GM18507 (cell line): ENCODE measurements around the gene THSD7B.

Source experiments
- DNase-seq: peaks from one replicate; pipeline ENCODE4 v3.0.0; 2011; ENCODE audit warnings: low read depth; ENCODE audit not compliant: insufficient read length; ENCODE audit errors: extremely low spot score
- FAIRE-seq: peaks from 2 replicates; lab custom pipeline; 2011; peaks lifted over from hg19 to GRCh38; lab: Jason Lieb, UNC

Gene THSD7B

DNA sequence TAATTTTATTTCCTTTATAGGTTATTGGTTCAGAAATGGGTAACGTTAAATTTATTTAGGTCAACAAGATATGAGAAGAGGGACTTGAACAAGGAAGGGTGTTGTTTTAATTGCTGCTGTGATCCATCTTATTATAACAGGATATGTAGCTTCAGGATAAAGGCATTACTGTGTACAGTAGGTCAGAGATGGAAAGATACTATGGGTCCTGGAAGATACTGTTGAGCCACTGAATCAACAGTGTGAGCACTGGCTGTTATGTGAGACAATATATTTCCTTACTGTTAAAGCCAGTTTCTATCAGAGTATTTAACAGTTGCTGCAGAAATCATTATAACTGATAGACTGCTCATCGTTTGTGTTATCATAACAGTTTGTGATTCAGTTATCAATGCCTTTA, 414.7 kb downstream of the THSD7B start:
- no peak for DNase-seq
- FAIRE-seq, result no peak

DNA sequence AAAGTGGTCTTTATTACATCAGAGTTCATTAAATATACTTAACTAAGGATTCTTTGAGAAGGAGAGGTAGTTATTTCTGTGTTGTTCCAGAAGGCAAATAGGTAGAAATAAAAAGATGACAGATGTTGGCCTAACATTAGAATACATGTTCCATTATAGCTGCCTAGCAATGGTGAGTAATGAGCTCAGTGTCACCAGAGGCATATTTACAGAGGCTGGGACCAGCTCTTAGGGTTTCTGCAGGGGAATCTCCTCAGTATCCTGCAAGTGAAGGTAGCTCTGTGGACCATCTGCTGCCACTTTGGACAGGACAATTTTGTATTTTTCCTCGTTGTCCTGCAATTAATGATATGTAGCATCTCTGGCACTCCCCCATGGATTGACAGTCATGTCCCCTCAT, 416.0 kb downstream of the THSD7B start:
- DNase-seq (no peak), FAIRE-seq (no peak)

DNA sequence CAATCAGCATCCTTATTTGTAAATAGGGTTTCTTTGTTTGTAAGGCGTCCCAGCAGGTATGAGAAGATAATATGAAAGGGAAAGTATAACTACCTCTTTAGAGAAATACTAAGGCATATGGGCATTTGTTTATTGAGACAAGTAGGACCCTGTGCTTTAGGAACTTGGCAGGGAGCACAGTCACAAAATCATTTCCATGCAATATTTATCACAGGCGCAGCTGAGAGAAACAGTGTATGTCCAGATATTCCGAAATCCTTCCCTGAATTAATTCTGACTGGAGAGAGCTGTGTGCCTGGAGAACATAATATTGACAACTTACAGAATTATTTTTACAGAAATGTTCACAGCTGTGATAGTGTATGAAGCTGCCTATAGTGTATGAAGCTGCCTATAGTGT, 416.7 kb downstream of the THSD7B start:
- FAIRE-seq (no peak), DNase-seq (no peak)

DNA sequence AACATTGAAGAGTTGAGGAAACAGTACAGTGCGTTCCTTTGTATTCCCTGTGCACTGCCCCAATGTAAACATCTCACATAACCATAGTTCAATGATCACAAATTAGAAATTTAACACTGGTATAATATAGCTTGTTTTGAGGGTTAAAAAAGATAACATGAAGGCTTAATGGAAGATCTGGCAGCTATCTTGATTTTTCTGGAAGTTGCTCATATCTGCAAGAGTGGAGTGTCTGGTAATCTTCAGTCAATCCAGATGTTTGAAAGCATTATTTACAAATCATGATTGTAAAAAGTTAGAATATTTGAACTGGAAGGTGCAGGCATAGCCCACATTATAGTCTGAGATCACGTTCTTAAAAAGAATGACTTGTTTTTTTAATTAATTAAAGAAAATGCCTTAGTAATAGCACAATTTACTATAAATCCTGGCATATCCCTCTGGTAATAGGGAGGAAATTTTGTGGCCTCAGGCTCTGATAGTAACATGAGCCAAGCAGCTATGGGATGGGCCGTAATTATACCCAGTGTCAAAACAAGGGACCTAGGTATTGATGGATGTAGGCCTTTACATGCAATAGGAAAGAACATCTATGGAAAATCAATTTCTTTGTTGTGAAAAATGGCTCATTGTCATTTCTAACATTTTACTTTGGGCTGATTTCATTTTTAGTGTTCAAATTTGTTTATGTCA, 418.0 kb downstream of the THSD7B start:
- no peak for FAIRE-seq
- DNase-seq, result no peak

DNA sequence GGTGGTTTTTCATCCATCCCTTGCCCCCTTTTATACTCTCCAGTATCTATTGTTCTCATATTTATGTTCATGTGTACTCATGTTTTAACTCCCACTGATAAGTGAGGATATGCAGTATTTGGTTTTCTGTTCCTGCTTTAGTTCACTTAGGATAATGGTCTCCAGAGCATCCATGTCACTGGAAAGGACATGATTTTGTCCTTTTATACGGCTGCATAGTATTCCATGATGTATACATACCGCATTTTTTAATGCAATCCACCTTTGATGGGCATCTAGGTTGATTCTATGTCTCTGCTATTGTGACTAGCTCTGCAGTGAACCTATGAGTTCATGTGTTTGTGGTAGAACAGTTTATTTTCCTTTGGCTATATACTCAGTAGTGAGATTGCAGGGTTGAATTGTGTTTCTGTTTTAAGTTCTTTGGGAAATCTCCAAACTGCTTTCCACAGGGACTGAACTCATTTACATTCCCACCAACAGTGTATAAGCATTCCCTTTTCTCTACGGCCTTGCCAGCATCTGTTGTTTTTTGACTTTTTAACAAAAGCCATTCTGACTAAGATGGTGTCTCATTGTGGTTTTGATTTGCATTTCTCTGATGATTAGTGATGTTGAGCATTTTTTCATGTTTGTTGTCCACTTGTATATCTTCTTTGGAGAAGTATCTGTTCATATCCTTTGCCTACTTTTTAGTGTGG, 420.2 kb downstream of the THSD7B start:
- FAIRE-seq (no peak), DNase-seq (no peak)

DNA sequence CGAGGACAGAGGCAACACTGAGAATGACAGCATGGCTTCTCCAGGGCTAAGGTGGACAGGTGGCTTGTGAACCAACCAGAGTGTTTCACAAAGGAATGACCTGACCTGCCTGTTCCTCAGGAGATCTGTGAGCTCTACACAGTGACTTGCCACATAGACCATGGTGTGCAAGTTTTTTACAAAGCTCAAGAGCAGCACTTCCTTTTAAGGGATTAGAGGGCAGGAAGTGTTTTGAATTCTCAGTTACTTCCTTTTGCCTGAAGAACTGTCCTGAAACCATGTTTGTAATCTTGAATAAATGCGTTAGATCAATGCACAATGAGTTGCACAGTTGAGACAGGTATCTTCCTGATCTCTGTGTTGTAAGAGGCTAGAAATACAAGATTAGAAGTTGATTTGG, 421.9 kb downstream of the THSD7B start:
- FAIRE-seq, result no peak

DNA sequence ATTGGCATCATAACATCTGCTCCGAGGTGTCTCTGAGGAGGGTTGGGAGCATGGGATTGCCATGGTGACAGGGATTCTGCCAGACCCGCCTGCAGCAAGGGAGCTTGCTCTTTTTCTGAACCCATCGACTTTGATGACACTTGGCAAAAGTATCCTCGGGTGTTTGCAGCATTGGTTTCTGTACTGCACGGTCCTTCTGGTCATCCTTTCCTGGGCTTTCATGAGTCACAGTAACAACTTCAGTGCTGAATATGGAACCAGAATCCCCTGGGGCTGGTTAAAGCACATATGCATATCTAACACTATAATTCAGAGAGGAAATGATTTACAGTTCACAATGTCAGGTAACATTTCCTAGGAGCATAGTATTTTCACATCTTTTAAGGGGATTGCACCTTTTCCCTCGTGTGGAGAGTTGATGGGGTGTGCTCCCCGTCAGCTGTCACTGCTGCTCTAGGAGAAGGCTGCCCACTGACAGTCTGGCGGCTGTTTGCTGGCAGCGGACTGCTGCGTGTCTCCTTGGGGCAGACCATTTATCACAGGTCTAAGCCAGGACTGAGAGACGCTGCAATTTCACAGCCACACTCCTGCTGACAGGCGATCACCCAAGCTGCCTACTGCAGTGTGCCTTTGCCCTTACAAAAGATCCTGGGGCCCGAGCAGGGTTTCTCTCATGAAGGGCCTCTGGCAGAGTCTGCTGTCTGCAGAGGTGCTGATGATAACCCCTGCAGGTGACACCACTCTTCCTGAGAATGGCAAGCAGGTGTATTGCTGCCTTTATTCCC, 425.3 kb downstream of the THSD7B start:
- no peak for DNase-seq

More for the DNA sequence above, 421.9 kb downstream of the THSD7B start:
- DNase-seq, result no peak

DNA sequence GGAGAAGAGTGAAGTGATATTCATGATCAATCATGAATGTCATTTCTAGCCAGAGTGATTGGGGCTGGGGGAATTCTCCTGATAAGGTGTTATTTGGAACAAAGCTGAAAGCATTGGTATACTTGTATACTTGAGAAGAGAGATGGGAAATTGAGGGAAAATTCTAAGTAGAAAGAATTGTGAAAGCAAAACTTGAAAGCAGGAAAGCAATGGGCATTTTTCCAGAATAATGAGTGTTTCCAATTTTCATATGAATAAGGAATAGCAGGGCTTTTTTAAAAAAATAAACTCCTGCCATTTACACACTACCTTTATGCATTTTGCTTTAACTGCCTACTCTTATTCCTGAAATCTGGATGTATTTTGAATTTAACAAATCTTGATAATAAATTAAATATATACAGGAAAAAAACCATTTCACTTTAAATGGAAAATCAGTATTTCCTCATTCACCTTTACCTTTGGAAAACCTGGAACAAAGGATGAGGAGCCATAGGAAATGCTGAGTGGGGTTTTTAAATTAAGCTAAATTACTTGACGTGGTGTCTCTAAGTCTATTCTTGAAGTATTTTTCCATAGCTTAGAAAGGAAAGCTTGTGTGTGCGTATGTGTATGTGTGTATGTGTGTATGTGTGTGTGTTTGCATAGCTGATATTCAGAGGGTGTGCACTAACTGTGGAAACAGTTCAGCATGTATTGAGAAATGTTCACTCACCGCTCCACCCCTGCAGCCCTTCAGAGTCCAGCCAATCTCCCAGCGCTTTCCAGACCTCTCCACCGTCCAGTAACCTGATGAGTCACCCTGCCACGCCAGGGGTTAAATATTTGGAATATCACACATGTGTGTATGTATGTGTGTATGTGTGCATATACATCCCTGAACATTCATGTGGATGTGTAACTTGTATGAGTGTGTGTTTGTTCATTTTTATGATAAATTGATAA, 427.3 kb downstream of the THSD7B start:
- FAIRE-seq, result no peak
- DNase-seq, result no peak

More for the DNA sequence above, 425.3 kb downstream of the THSD7B start:
- no peak for FAIRE-seq

DNA sequence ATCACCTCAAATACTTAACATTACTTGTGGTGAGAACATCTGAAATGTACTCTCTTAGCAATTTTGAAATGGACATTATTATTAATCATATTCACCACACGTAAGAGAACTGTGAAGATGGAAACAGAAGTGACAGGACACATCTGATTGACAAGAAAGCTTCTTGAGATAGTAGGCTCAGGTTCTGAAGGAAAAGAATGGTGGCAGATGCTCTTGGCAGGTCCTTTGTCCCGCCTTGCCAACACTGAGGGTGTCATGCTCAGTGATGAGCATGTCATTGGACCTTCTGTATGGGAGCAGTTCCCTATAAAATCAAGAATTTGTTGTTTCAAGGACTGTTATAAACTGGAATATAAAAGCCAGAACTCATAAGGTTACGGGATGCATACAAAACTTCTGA, 428.1 kb downstream of the THSD7B start:
- FAIRE-seq (no peak), DNase-seq (no peak)

DNA sequence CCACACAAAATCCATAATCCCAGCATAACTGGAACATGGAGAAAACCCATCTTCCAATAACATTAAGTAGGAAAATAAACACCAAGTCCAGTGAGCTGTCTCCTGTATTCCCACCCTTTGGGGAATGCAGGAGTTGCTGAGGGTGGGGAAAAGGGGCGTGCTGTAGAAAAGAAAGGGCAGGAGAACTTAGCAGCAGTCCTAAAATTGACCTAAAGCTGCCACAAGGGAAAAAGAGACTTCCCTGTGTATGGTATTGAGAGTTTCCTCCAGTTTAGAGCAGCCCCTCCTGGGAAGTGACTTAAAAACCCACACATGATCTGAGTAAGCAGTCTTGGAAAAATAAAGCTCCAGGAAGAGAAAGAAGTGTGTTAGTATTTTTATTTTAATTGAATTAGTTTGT, 428.8 kb downstream of the THSD7B start:
- FAIRE-seq (no peak), DNase-seq (no peak)

DNA sequence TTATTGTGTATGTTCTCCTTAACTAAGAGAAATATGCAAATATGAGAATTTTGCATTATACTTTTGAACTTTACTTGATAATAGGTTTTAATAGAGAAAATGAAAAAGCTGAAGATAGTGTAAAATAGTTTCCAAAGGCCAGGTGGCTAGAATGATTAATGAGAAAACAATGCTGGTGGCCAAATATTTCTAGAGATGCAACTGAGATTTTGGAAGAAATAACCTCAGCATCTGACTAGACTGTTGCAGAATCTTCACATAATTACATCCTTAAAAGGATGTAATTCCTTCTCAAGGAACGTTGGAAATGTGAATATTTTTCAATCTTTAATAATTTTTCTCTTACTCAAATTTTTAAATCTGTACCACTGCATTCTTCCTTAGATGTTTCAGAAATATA, 434.4 kb downstream of the THSD7B start:
- DNase-seq (no peak), FAIRE-seq (no peak)

DNA sequence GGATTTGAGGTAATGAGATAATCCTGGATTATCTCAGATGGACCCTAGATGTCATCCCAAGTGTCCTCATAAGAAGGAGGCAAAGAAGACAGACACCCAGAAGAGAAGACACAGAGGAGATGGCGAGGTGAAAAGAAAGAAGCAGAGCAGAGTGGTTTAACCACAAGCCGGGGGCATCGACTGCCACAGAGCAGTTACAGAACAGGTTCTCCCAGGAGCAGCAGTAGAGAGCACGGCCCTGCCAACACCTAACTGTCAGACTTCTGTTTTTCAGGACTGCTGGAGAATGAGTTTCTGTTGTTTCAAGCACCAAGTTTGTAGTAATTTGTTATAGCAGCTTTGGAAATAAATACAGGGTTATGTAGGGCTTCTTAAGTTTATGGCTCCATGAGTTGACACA, 437.0 kb downstream of the THSD7B start:
- FAIRE-seq (no peak), DNase-seq (no peak)

DNA sequence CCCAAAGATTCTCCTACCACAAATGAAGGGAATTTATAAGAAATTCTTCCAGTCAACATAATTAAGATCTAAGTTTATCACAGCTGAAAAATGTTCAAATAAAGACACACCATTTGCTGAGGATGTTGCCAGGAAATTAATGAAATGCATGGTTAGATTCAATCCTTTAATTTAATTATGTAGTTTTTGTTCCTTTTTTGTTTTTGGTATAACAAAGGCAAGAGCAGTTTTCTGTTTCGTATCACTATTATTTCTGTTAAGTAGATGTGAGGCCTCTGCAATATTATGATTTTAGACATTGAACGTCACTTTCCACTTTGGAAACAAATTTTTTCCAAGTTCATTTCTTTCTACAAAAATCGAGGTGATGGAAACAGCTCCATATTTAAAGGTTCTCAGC, 440.0 kb downstream of the THSD7B start:
- no peak for FAIRE-seq
- no peak for DNase-seq

DNA sequence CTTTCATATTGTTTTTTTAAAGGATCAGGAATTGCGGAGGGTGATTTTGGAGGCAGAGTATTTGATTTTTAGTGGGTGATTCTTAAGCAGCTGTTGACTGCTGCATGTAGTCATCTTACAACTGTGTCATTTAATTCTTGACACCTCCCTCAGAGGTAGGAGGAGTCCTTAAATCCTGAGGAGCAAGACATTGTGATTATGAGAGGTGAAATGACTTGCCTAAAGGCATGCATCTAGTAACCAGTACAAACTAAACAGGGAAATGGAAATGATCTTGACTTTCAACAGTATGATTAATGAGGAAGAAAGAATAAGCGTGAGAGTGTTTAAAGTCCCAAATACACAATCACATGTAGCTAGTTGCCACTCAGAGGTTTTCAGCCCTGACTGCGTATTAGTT, 440.7 kb downstream of the THSD7B start:
- FAIRE-seq (no peak), DNase-seq (no peak)

DNA sequence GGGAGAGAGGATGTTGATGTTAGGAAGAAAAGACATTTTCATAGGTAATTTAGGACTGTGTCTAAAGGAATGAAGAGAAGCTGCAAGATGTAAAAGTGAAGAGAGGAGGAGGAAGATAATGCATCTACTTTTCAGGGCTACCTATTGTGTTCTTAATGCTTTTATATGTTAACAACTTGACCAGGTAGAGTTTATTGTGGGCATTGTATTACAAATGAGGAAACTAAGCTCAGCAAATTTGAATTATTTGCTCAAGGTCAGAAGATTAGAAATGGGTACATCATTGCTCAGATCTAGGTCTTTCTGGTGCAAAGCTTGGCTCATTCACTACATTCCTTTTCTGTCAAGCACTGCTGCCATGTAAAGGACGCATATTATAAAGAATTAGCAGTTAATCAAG, 441.7 kb downstream of the THSD7B start:
- DNase-seq, result no peak
- no peak for FAIRE-seq

DNA sequence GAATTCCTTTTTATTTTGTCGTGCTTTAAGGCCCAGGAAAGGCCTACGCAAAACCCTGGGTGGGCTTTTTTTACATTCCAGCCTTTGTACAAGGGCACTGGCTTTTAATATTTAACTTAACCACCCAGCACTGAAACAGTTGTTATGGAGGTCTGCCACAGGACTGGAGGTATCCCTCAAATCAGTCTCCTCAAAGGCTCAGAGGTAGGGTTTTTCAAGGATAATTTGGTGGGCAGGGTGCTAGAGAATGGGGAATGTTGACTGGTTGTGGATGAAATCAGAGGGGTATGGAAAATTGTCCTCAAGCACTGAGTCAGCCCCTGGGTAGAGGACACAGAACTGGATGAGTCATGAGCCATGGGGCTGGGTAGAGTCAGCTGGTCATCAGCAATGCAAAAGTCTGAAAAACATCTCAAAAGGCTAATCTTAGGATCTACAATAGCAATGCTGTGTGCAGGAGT, 443.1 kb downstream of the THSD7B start:
- DNase-seq (no peak), FAIRE-seq (no peak)

DNA sequence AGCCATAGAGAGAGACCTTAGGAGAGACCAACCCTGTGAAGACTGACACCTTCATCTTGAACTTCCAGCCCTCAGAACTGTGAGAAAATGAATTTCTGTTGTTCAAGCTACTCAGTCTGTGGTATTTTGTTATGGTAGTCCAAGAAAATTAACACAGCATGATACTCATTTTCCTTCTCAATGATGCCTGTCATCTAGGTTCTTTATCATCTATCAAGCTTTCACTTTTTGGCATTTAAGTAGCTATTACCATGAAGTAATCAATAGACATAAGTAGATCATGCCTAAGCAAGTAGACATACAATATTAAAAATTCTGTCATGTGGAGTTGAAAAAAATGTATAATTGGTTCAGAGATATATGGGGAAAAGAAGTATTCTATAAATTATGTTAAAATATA, 444.7 kb downstream of the THSD7B start:
- no peak for FAIRE-seq
- no peak for DNase-seq

DNA sequence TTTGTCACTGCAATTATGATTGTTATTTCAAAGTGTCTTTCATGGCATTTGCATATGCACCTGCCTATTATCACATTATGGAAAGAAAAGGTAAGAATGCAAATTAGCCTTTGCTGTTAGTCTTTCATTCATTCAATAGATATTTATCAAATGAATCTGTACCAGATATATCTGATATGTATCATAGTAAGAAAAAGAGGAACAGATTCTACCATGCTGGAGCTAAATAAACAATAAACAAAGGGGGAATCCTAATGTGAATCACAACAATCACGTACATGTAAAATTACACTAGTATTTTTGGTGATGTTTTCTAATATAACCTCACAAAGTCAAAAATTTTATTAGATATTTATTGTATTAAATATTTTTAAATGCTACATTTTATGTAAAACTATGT, 446.4 kb downstream of the THSD7B start:
- FAIRE-seq, result no peak
- no peak for DNase-seq

DNA sequence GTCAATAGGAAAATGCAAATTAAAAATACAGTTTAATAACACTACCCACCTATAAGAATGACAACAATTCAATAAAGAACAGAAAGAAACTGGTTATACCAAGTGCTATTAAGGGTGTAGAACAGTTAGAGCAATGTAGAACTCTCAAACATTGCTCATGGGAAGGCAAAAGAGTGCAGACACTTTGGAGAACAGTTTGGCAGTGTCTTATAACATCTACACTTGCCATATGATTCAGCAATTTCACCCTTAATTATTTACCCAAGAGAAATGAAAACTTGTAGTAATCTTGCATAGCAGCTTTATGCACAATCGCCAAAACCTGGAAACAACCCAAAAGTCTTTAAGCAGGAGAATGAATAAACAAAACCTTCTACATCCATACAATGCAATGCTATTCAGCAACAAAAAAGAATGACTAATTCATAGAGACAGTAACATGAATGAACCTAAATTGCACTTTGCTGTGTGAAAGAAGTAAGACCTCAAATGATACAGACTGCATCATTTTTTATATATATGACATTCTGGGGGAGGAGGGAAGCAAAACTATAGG, 455.2 kb downstream of the THSD7B start:
- DNase-seq (no peak), FAIRE-seq (no peak)
